ENCODE data around the gene TASP1. TPM values are rescaled to one million over a fixed set of nuclear protein-coding genes. Genes with fewer than 3 reads are reported as not detected.

Gene TASP1
- total and polyA plus RNA-seq, 10 of the 15 experiments (the other 5 are each of a cell fraction or from before 2014, with no cell fraction given) = 7.4 to 17.8 (median 10.5) TPM

GRCh38 chr20:13425381-13426135 lies 213.2 kb downstream of the TASP1 start (continued):
- TF ChIP-seq IKZF1 (conservative IDR thresholded peaks at IDR 0.05) = no peak
- no peak for TF ChIP-seq BMI1 (IDR thresholded peaks at IDR 0.05; ENCODE audit: borderline replicate concordance)

GRCh38 chr20:13424174-13424833 lies 214.4 kb downstream of the TASP1 start:
- ChIA-PET CTCF (interaction anchor here (0.6 to 1.3 kb wide), 2 partner anchors 18 to 96 kb away, joined by 3 read pairs; no protein-coding TSS in a partner anchor), SMC1A (ENCODE audit: uncharacterized antibody, unreplicated experiment) (interaction anchor here (1.2 to 1.4 kb wide), 3 partner anchors 10 to 239 kb away, joined by 3 to 4 read pairs (median 3); no protein-coding TSS in a partner anchor), RAD21 (ENCODE audit: unreplicated experiment) (no interaction called here), POLR2A (no interaction called here)
- BruUV-seq (replicated peaks) = no TSS peak
- Histone ChIP-seq H3K27ac (ENCODE audit: control insufficient read depth, insufficient read depth) (no peak overlapping the region), H3K9ac (ENCODE audit: control insufficient read depth, insufficient read depth, low read length) (no peak overlapping the region), H3K4me1 (ENCODE audit: control insufficient read depth, insufficient read depth, low read length) (no peaks in the 10 kb centered on the region), H3K36me3 (ENCODE audit: control insufficient read depth in 2 of 2, insufficient read depth in 2 of 2, low read length in 1 of 2) (no peaks in the 10 kb centered on the region), H3K79me2 (ENCODE audit: control insufficient read depth, insufficient read depth, low read length) (no peaks in the 10 kb centered on the region), H2AFZ (ENCODE audit: control insufficient read depth, low read depth, low read length) (no peak overlapping the region), H4K20me1 (ENCODE audit: control insufficient read depth, insufficient read depth) (no peaks in the 10 kb centered on the region), H3K27me3 (replicated peaks in 1 of 2; ENCODE audit: control insufficient read depth in 2 of 2, insufficient read depth in 2 of 2, low read length in 1 of 2) (no peaks in the 10 kb centered on the region), H3K4me2 (ENCODE audit: control insufficient read depth, insufficient read depth) (no peak overlapping the region), H3K9me3 (replicated peaks; ENCODE audit: control insufficient read depth, insufficient read depth, low read length) (no peaks in the 10 kb centered on the region), H3K4me3 (no peak overlapping the region)
- intact Hi-C loops (cut with micrococcal nuclease; ENCODE audit: unreplicated experiment) (no loop called here), in situ Hi-C loops (cut with MboI) (no loop called here)
- no peak for TF ChIP-seq BCLAF1 (IDR thresholded peaks at IDR 0.05)
- no peak for TF ChIP-seq CHD1 (IDR thresholded peaks at IDR 0.05; ENCODE audit: low read depth, low read length)
- TF ChIP-seq RFX5 (IDR thresholded peaks at IDR 0.05; ENCODE audit: low read depth, low read length) = no peak
- DNase-seq (ENCODE audit: low read depth, low spot score) (no peak), FAIRE-seq (no peak), ATAC-seq (no peak)
- 93% methylated on average over 5 of the region's 5 CpGs for WGBS (ENCODE audit: insufficient coverage, insufficient replicate concordance, low lambda C conversion rate, missing lambda C conversion rate)

All from GM12878 (cell line).